ENCODE data around the gene PGC.

The PGC gene

GRCh38 chr6:41739041-41739440 lies 8.2 kb downstream of the PGC start:
- H3K4me3 ChIP-seq (ENCODE audit: low read depth, low read length), result no peak overlapping the region
- no peaks in the 10 kb centered on the region for H3K9me3 ChIP-seq (ENCODE audit: control insufficient read depth, insufficient read depth, low read length)
- peaks cover 5% of the 10 kb centered on the region for H3K4me1 ChIP-seq (ENCODE audit: control insufficient read depth, insufficient read depth, low read length)
- H3K27me3 ChIP-seq (ENCODE audit: control insufficient read depth, insufficient read depth, low read length), result no peaks in the 10 kb centered on the region
- no peaks in the 10 kb centered on the region for H3K36me3 ChIP-seq (ENCODE audit: control insufficient read depth, insufficient read depth, low read length)
- H3K9ac ChIP-seq (ENCODE audit: low read depth, low read length), result no peak overlapping the region

GRCh38 chr6:41737591-41738130 lies 9.5 kb downstream of the PGC start:
- no peak overlapping the region for H3K9ac ChIP-seq (ENCODE audit: low read depth, low read length)
- no peaks in the 10 kb centered on the region for H3K9me3 ChIP-seq (ENCODE audit: control insufficient read depth, insufficient read depth, low read length)
- H3K4me3 ChIP-seq (ENCODE audit: low read depth, low read length), result no peak overlapping the region
- H3K27me3 ChIP-seq (ENCODE audit: control insufficient read depth, insufficient read depth, low read length), result no peaks in the 10 kb centered on the region
- peaks cover 9% of the 10 kb centered on the region for H3K4me1 ChIP-seq (ENCODE audit: control insufficient read depth, insufficient read depth, low read length)
- H3K36me3 ChIP-seq (ENCODE audit: control insufficient read depth, insufficient read depth, low read length), result no peaks in the 10 kb centered on the region

GRCh38 chr6:41736800-41737555 lies 10.2 kb downstream of the PGC start:
- Histone ChIP-seq H3K27me3 (ENCODE audit: control insufficient read depth, insufficient read depth, low read length) (no peaks in the 10 kb centered on the region), H3K4me1 (ENCODE audit: control insufficient read depth, insufficient read depth, low read length) (peaks cover 13% of the 10 kb centered on the region), H3K9ac (ENCODE audit: low read depth, low read length) (no peak overlapping the region)

GRCh38 chr6:41736186-41736733 lies 10.9 kb downstream of the PGC start:
- H3K9me3 ChIP-seq (ENCODE audit: control insufficient read depth, insufficient read depth, low read length), result no peaks in the 10 kb centered on the region

More at GRCh38 chr6:41736800-41737555, 10.2 kb downstream of the PGC start:
- Histone ChIP-seq H3K9me3 (ENCODE audit: control insufficient read depth, insufficient read depth, low read length) (no peaks in the 10 kb centered on the region), H3K4me3 (ENCODE audit: low read depth, low read length) (no peak overlapping the region), H3K36me3 (ENCODE audit: control insufficient read depth, insufficient read depth, low read length) (no peaks in the 10 kb centered on the region)

GRCh38 chr6:41735427-41736185 lies 11.6 kb downstream of the PGC start, which contains the start of gene TFEB:
Gene TFEB (minus strand): TSS chr6:41735608. CDS start chr6:41691213, 44,395 bp downstream.
- Histone ChIP-seq H3K4me3 (ENCODE audit: low read depth, low read length) (peak within 1 kb of the TSS; percentile 78), H3K27me3 (ENCODE audit: control insufficient read depth, insufficient read depth, low read length) (no peaks in the 10 kb centered on the region), H3K9me3 (ENCODE audit: control insufficient read depth, insufficient read depth, low read length) (no peaks in the 10 kb centered on the region), H3K4me1 (ENCODE audit: control insufficient read depth, insufficient read depth, low read length) (peaks cover 16% of the 10 kb centered on the region), H3K9ac (ENCODE audit: low read depth, low read length) (no peak within 1 kb of the TSS), H3K36me3 (ENCODE audit: control insufficient read depth, insufficient read depth, low read length) (no peaks in the 10 kb centered on the region)

More at GRCh38 chr6:41736186-41736733, 10.9 kb downstream of the PGC start:
- peak overlapping the region; percentile 36 for H3K4me3 ChIP-seq (ENCODE audit: low read depth, low read length)
- no peaks in the 10 kb centered on the region for H3K36me3 ChIP-seq (ENCODE audit: control insufficient read depth, insufficient read depth, low read length)
- H3K4me1 ChIP-seq (ENCODE audit: control insufficient read depth, insufficient read depth, low read length), result peaks cover 16% of the 10 kb centered on the region
- no peaks in the 10 kb centered on the region for H3K27me3 ChIP-seq (ENCODE audit: control insufficient read depth, insufficient read depth, low read length)
- no peak overlapping the region for H3K9ac ChIP-seq (ENCODE audit: low read depth, low read length)

GRCh38 chr6:41734666-41735426 lies 12.4 kb downstream of the PGC start:
- no peaks in the 10 kb centered on the region for H3K9me3 ChIP-seq (ENCODE audit: control insufficient read depth, insufficient read depth, low read length)
- no peaks in the 10 kb centered on the region for H3K27me3 ChIP-seq (ENCODE audit: control insufficient read depth, insufficient read depth, low read length)
- peaks cover 19% of the 10 kb centered on the region for H3K4me1 ChIP-seq (ENCODE audit: control insufficient read depth, insufficient read depth, low read length)
- H3K36me3 ChIP-seq (ENCODE audit: control insufficient read depth, insufficient read depth, low read length), result no peaks in the 10 kb centered on the region
- H3K9ac ChIP-seq (ENCODE audit: low read depth, low read length), result no peak overlapping the region
- peak overlapping the region; percentile 78 for H3K4me3 ChIP-seq (ENCODE audit: low read depth, low read length)

GRCh38 chr6:41733707-41734665 lies 13.2 kb downstream of the PGC start:
- Histone ChIP-seq H3K9me3 (ENCODE audit: control insufficient read depth, insufficient read depth, low read length) (no peaks in the 10 kb centered on the region), H3K4me3 (ENCODE audit: low read depth, low read length) (peak overlapping the region; percentile 78), H3K9ac (ENCODE audit: low read depth, low read length) (no peak overlapping the region), H3K4me1 (ENCODE audit: control insufficient read depth, insufficient read depth, low read length) (peaks cover 26% of the 10 kb centered on the region), H3K27me3 (ENCODE audit: control insufficient read depth, insufficient read depth, low read length) (no peaks in the 10 kb centered on the region), H3K36me3 (ENCODE audit: control insufficient read depth, insufficient read depth, low read length) (no peaks in the 10 kb centered on the region)

- Histone ChIP-seq H3K4me3 (ENCODE audit: low read depth, low read length) (peak overlapping the region; percentile 78), H3K4me1 (ENCODE audit: control insufficient read depth, insufficient read depth, low read length) (peaks cover 29% of the 10 kb centered on the region), H3K9me3 (ENCODE audit: control insufficient read depth, insufficient read depth, low read length) (no peaks in the 10 kb centered on the region), H3K27me3 (ENCODE audit: control insufficient read depth, insufficient read depth, low read length) (no peaks in the 10 kb centered on the region), H3K9ac (ENCODE audit: low read depth, low read length) (no peak overlapping the region), H3K36me3 (ENCODE audit: control insufficient read depth, insufficient read depth, low read length) (no peaks in the 10 kb centered on the region)
These were observed 13.9 kb downstream of the PGC start for GRCh38 chr6:41733360-41733706.

- no peaks in the 10 kb centered on the region for H3K9me3 ChIP-seq (ENCODE audit: control insufficient read depth, insufficient read depth, low read length)
- H3K36me3 ChIP-seq (ENCODE audit: control insufficient read depth, insufficient read depth, low read length), result no peaks in the 10 kb centered on the region
- H3K4me1 ChIP-seq (ENCODE audit: control insufficient read depth, insufficient read depth, low read length), result peaks cover 31% of the 10 kb centered on the region
- H3K9ac ChIP-seq (ENCODE audit: low read depth, low read length), result no peak overlapping the region
- H3K4me3 ChIP-seq (ENCODE audit: low read depth, low read length), result peak overlapping the region; percentile 78
- no peaks in the 10 kb centered on the region for H3K27me3 ChIP-seq (ENCODE audit: control insufficient read depth, insufficient read depth, low read length)
These were observed 14.4 kb downstream of the PGC start for GRCh38 chr6:41732591-41733359.

GRCh38 chr6:41732149-41732548 lies 15.0 kb downstream of the PGC start:
- H3K4me3 ChIP-seq (ENCODE audit: low read depth, low read length), result no peak overlapping the region

More at GRCh38 chr6:41732149-41732548, 15.0 kb downstream of the PGC start:
- H3K4me1 ChIP-seq (ENCODE audit: control insufficient read depth, insufficient read depth, low read length), result peaks cover 31% of the 10 kb centered on the region
- H3K36me3 ChIP-seq (ENCODE audit: control insufficient read depth, insufficient read depth, low read length), result no peaks in the 10 kb centered on the region
- no peaks in the 10 kb centered on the region for H3K9me3 ChIP-seq (ENCODE audit: control insufficient read depth, insufficient read depth, low read length)
- no peak overlapping the region for H3K9ac ChIP-seq (ENCODE audit: low read depth, low read length)
- H3K27me3 ChIP-seq (ENCODE audit: control insufficient read depth, insufficient read depth, low read length), result no peaks in the 10 kb centered on the region
